HL-60 (cell line): Measurements from ENCODE around the gene MYO3B.

Experiments used
- DNase-seq, 2 experiments: peaks; one replicate each; pipeline ENCODE4 v3.0.0-alpha.2; 2010 to 2020; ENCODE audit warnings: low read depth in 1 of 2, low spot score in 1 of 2
- H3K27ac ChIP-seq: fragments of 250-450 bp; sonication (Bioruptor Pico); replicated peaks from 2 replicates; pipeline ENCODE4 v1.5.1; 2020; ENCODE audit warnings: mild to moderate bottlenecking, moderate library complexity
- H3K27me3 ChIP-seq: fragments of 250-450 bp; sonication (Bioruptor Pico); 2 replicates; pipeline ENCODE4 v1.5.1; 2021; ENCODE audit warnings: mild to moderate bottlenecking, moderate library complexity; ENCODE audit not compliant: insufficient read depth, poor library complexity, severe bottlenecking
- H3K4me3 ChIP-seq: replicated peaks from 2 replicates; pipeline ENCODE4 v1.5.1; 2011; ENCODE audit warnings: mild to moderate bottlenecking, control low read depth, low read length; ENCODE audit not compliant: insufficient read depth
- CTCF ChIP-seq: IDR thresholded peaks from one replicate; pipeline ENCODE4 v1.5.1; 2011; ENCODE audit warnings: low read length, control low read depth, inconsistent platforms; ENCODE audit not compliant: insufficient read depth
- GABPA ChIP-seq: IDR thresholded peaks from 2 replicates; pipeline ENCODE4 v1.6.1; 2012; ENCODE audit warnings: low read depth
- POLR2AphosphoS5 ChIP-seq: IDR thresholded peaks from 2 replicates; pipeline ENCODE4 v1.6.1; 2012; ENCODE audit warnings: low read depth
- REST ChIP-seq: IDR thresholded peaks from 2 replicates; pipeline ENCODE4 v1.6.1; 2012; ENCODE audit warnings: low read depth; ENCODE audit not compliant: insufficient replicate concordance
- SPI1 ChIP-seq: IDR thresholded peaks from 2 replicates; pipeline ENCODE4 v1.6.1; 2012; ENCODE audit warnings: low read depth, mild to moderate bottlenecking, borderline replicate concordance

The MYO3B gene

GRCh38 chr2:170155723-170156253 is 22.2 kb upstream of the MYO3B start:
- no peak for DNase-seq

DNA sequence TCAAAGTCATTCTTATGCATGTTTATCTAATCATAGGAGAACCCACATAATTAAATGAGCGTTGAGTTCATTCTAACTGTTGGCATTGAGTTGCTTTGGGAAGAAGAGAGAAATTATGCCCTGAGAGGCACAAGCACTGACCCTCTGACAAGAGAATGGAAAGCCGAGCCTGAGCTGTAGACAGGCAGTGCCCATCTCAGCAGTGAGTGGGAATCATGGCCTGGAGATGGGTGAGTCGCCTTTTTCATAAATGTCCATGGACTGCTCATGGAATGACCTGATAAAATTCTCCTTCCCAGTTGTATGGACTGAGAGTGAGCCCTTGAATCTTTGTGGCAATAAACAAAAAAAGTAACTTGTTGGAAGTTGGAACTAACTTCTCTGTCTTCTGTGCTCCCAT is 21.4 kb upstream of the MYO3B start:
- no peak for DNase-seq

More at GRCh38 chr2:170155723-170156253, 22.2 kb upstream of the MYO3B start:
- Histone ChIP-seq H3K4me3 (no peak overlapping the region), H3K27ac (no peak overlapping the region), H3K27me3 (no peaks in the 10 kb centered on the region)
- no peak for TF ChIP-seq REST
- TF ChIP-seq POLR2AphosphoS5 = no peak
- no peak for TF ChIP-seq GABPA
- no peak for TF ChIP-seq SPI1
- TF ChIP-seq CTCF = no peak

More for the DNA sequence above, 21.4 kb upstream of the MYO3B start:
- TF ChIP-seq POLR2AphosphoS5 = no peak
- no peak for TF ChIP-seq GABPA
- TF ChIP-seq REST = no peak
- TF ChIP-seq SPI1 = no peak
- TF ChIP-seq CTCF = no peak
- no peaks in the 10 kb centered on the region for H3K27me3 ChIP-seq
- no peak overlapping the region for H3K4me3 ChIP-seq
- H3K27ac ChIP-seq = no peak overlapping the region
